ENCODE results near the gene CTXND2. TPM values are rescaled to one million over a fixed set of nuclear protein-coding genes. Genes with fewer than 3 reads are reported as not detected.

CTXND2 gene
- total RNA-seq, 2 experiments from 2014 or later = not detected

DNA sequence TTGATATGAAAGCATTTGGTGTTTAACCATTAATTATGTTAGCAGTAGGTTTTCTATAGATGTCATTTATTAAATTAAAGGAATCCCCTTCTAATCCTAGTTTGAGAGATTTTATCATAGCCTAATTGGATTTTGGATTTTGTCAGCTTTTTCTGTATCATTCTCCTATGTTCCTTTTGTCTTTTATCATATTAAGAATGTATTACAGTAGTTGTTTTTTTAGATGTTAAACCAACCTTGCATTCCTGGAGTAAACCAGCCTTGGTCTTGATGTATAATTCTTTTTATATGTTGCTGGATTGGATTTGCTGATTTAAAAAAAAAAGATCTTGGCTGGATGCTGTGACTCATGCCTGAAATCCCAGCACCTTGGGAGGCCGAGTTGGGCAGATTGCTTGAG is 44.8 kb downstream of the CTXND2 start:
- intact Hi-C loops (cut with micrococcal nuclease; ENCODE audit: unreplicated experiment) = no loop called here
- Histone ChIP-seq H3K9me2 (ENCODE audit: insufficient read depth, low read length) (no peaks in the 10 kb centered on the region), H3K27ac (ENCODE audit: low read depth, low read length, poor library complexity, severe bottlenecking) (no peak overlapping the region), H2AFZ (ENCODE audit: low read length) (no peak overlapping the region), H4K20me1 (ENCODE audit: insufficient read depth, low read length) (no peaks in the 10 kb centered on the region), H3K4me3 (ENCODE audit: low read depth, low read length, poor library complexity, severe bottlenecking) (no peak overlapping the region), H3K4me1 (ENCODE audit: insufficient read depth, low read length, poor library complexity, severe bottlenecking) (peaks cover 10% of the 10 kb centered on the region), H3K36me3 (ENCODE audit: insufficient read depth, low read length) (peaks cover 94% of the 10 kb centered on the region), H3K4me2 (ENCODE audit: low read length) (no peak overlapping the region), H3K9me3 (ENCODE audit: low read length) (peaks cover 25% of the 10 kb centered on the region; the same call in 1 of the 2 replicates), H3K79me2 (ENCODE audit: insufficient read depth, low read depth, low read length) (peaks cover 21% of the 10 kb centered on the region; the same call in 1 of the 2 replicates)
- CTCF ChIA-PET (ENCODE audit: unreplicated experiment) = no interaction called here
- no peak for TF ChIP-seq EZH2phosphoT487 (IDR thresholded peaks at IDR 0.05; ENCODE audit: borderline replicate concordance, low read depth, low read length)
- TF ChIP-seq, protein P1, sequence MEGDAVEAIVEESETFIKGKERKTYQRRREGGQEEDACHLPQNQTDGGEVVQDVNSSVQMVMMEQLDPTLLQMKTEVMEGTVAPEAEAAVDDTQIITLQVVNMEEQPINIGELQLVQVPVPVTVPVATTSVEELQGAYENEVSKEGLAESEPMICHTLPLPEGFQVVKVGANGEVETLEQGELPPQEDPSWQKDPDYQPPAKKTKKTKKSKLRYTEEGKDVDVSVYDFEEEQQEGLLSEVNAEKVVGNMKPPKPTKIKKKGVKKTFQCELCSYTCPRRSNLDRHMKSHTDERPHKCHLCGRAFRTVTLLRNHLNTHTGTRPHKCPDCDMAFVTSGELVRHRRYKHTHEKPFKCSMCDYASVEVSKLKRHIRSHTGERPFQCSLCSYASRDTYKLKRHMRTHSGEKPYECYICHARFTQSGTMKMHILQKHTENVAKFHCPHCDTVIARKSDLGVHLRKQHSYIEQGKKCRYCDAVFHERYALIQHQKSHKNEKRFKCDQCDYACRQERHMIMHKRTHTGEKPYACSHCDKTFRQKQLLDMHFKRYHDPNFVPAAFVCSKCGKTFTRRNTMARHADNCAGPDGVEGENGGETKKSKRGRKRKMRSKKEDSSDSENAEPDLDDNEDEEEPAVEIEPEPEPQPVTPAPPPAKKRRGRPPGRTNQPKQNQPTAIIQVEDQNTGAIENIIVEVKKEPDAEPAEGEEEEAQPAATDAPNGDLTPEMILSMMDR (conservative IDR thresholded peaks at IDR 0.05; ENCODE audit: low read length) = no peak
- POLR2A ChIA-PET = interaction anchor here (0.7 kb wide), 1 partner anchor 704 kb away, joined by 3 read pairs; no protein-coding TSS in a partner anchor
- peak; percentile 58 for DNase-seq (ENCODE audit: low spot score)
- BruUV-seq (replicated peaks) = no TSS peak

DNA sequence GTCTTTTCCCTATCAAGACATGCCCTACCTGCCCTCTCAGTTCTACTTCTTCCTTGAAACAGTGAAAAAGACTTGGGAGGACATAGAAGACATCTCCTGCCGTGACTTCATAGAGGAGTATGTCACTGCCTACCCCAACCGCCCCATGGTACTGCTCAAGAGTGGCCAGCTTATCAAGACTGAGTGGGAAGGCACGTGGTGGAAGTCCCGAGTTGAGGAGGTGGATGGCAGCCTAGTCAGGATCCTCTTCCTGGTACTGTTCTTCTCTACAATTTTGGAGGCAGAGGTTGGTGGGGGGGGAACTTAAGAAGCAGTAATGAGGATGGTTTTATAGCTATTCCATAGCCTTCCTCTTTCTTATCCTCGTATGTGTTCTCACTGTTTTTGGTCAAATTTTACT is 57.9 kb downstream of the CTXND2 start:
- intact Hi-C loops (cut with micrococcal nuclease; ENCODE audit: unreplicated experiment) = no loop called here
- H4K20me1 ChIP-seq (ENCODE audit: insufficient read depth, low read length) = no peaks in the 10 kb centered on the region
- H3K79me2 ChIP-seq (ENCODE audit: insufficient read depth, low read depth, low read length) = no peaks in the 10 kb centered on the region
- H3K27ac ChIP-seq (ENCODE audit: low read depth, low read length, poor library complexity, severe bottlenecking) = no peak overlapping the region
- CTCF ChIA-PET (ENCODE audit: unreplicated experiment) = no interaction called here
- no TSS peak for BruUV-seq (replicated peaks)
- no peaks in the 10 kb centered on the region for H3K4me1 ChIP-seq (ENCODE audit: insufficient read depth, low read length, poor library complexity, severe bottlenecking)
- POLR2A ChIA-PET = no interaction called here
- H3K4me3 ChIP-seq (ENCODE audit: low read depth, low read length, poor library complexity, severe bottlenecking) = no peak overlapping the region
- H3K4me2 ChIP-seq (ENCODE audit: low read length) = no peak overlapping the region
- TF ChIP-seq EZH2phosphoT487 (IDR thresholded peaks at IDR 0.05; ENCODE audit: borderline replicate concordance, low read depth, low read length) = no peak
- no peak overlapping the region for H2AFZ ChIP-seq (ENCODE audit: low read length)
- H3K9me3 ChIP-seq (ENCODE audit: low read length) = no peaks in the 10 kb centered on the region
- no peaks in the 10 kb centered on the region for H3K9me2 ChIP-seq (ENCODE audit: insufficient read depth, low read length)
- H3K36me3 ChIP-seq (ENCODE audit: insufficient read depth, low read length) = peaks cover 94% of the 10 kb centered on the region
- DNase-seq (ENCODE audit: low spot score) = no peak

DNA sequence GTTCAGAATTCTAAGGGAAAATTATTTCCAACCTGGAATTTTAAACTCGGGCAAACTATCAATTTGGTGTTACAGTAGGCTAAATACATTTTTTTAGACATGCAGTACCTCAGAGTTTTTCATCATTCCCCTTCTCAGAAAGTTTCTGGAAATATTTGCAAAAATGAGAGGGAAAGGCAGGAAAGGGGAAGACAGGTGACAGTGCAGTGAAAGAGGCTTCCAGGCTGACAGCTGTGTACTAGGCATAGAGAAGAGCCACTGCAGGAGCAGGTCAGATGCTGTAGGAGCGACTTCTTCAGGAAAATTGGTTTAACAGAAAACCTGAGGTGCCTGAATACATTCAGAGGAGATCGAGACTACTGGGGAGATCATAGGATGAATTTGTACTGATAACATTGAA is 67.8 kb downstream of the CTXND2 start:
- H3K9me3 ChIP-seq (ENCODE audit: low read length) = no peaks in the 10 kb centered on the region
- DNase-seq (ENCODE audit: low spot score) = no peak
- BruUV-seq (replicated peaks) = no TSS peak
- no peak for TF ChIP-seq EZH2phosphoT487 (IDR thresholded peaks at IDR 0.05; ENCODE audit: borderline replicate concordance, low read depth, low read length)
- TF ChIP-seq, protein P1 (conservative IDR thresholded peaks at IDR 0.05; ENCODE audit: low read length) = no peak
- H3K36me3 ChIP-seq (ENCODE audit: insufficient read depth, low read length) = peaks cover 87% of the 10 kb centered on the region
- no peak overlapping the region for H2AFZ ChIP-seq (ENCODE audit: low read length)
- POLR2A ChIA-PET = no interaction called here
- no peaks in the 10 kb centered on the region for H4K20me1 ChIP-seq (ENCODE audit: insufficient read depth, low read length)
- no peaks in the 10 kb centered on the region for H3K9me2 ChIP-seq (ENCODE audit: insufficient read depth, low read length)
- no peaks in the 10 kb centered on the region for H3K4me1 ChIP-seq (ENCODE audit: insufficient read depth, low read length, poor library complexity, severe bottlenecking)
- intact Hi-C loops (cut with micrococcal nuclease; ENCODE audit: unreplicated experiment) = no loop called here
- H3K27ac ChIP-seq (ENCODE audit: low read depth, low read length, poor library complexity, severe bottlenecking) = no peak overlapping the region
- no peak overlapping the region for H3K4me2 ChIP-seq (ENCODE audit: low read length)
- H3K4me3 ChIP-seq (ENCODE audit: low read depth, low read length, poor library complexity, severe bottlenecking) = no peak overlapping the region
- H3K79me2 ChIP-seq (ENCODE audit: insufficient read depth, low read depth, low read length) = no peaks in the 10 kb centered on the region
- CTCF ChIA-PET (ENCODE audit: unreplicated experiment) = no interaction called here

Measured in OCI-LY7 (cell line).